SK-N-MC (cell line): ENCODE data around the gene CXCL6.

ENCODE experiments used
- EZH2 ChIP-seq: fragments of 200-600 bp; sonication (generic); IDR thresholded peaks from one replicate; pipeline ENCODE4 v1.6.1; 2017; ENCODE audit warnings: antibody characterized with exemption
- FOXP2 ChIP-seq: optimal IDR thresholded peaks from 2 replicates; pipeline ENCODE3; 2011; ENCODE audit warnings: mild to moderate bottlenecking, moderate library complexity; ENCODE audit not compliant: insufficient read depth; ENCODE audit errors: extremely low read length, control extremely low read depth
- POLR2AphosphoS5 ChIP-seq: IDR thresholded peaks from 2 replicates; pipeline ENCODE4 v1.6.1; 2012; ENCODE audit warnings: mild to moderate bottlenecking, low read depth, low read length, borderline replicate concordance

DNA sequence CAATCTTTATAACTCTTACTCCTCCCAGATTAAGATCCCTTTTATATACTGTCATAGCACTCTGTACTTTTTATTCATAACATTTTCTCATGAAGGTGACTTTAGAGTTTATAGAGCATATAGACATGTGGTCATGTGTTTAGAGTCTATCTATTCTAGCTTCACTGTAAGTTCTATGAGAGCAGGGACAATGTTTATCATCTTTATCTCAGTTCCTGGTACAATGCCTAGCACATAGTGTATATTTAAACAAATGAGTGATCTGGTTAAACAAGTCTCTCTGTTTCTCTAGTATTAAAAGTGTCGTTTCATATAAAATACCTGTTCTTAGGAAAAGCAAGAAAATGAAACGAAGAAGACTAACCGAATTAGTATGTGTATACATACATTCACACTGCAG is 3.2 kb downstream of the CXCL6 start:
- TF ChIP-seq EZH2 (no peak), POLR2AphosphoS5 (no peak), FOXP2 (no peak)
